Measurements from ENCODE around the gene WDR70.
A peak's percentile ranks its signal among the peaks of the same experiment; 100 is the strongest.
"Not testable (repeated sequence)": the region's sequence is repeated elsewhere in the genome, so short reads cannot be mapped to it uniquely, and the experiment has no call there.

DNA sequence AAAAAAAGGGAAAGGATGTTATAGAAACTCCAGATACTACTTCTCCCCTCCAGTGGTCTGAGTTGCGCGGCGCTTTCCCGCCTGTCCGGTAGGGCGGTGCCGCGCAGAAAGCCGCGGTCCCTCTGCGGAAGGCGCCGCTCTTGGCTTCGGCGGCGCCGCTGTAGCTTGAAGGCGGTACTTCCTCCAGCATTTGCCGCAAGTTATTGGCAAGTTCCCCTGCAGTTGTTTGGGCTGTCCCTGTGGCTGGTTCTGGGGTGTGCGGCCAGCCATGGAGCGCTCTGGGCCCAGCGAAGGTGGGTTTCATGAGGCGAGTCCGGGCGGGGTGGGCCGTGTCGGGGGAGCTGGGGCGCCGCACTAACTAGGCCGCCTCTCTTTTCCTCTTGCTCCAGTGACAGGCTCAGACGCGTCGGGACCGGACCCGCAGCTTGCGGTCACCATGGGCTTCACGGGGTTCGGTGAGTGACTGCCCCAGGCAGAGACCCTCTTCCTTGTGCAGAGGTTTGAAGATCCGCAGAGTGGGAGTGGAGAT lies at the start of gene WDR70:
- TF ChIP-seq, protein P1, sequence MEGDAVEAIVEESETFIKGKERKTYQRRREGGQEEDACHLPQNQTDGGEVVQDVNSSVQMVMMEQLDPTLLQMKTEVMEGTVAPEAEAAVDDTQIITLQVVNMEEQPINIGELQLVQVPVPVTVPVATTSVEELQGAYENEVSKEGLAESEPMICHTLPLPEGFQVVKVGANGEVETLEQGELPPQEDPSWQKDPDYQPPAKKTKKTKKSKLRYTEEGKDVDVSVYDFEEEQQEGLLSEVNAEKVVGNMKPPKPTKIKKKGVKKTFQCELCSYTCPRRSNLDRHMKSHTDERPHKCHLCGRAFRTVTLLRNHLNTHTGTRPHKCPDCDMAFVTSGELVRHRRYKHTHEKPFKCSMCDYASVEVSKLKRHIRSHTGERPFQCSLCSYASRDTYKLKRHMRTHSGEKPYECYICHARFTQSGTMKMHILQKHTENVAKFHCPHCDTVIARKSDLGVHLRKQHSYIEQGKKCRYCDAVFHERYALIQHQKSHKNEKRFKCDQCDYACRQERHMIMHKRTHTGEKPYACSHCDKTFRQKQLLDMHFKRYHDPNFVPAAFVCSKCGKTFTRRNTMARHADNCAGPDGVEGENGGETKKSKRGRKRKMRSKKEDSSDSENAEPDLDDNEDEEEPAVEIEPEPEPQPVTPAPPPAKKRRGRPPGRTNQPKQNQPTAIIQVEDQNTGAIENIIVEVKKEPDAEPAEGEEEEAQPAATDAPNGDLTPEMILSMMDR (conservative IDR thresholded peaks at IDR 0.05; ENCODE audit: low read length), result peak; percentile 72
- not testable (repeated sequence) for TF ChIP-seq EZH2phosphoT487 (IDR thresholded peaks at IDR 0.05; ENCODE audit: borderline replicate concordance)

Measured in Loucy (cell line).